ENCODE data around the gene TDRD7. TPM values are rescaled to one million over a fixed set of nuclear protein-coding genes. Genes with fewer than 3 reads are reported as not detected.

The TDRD7 gene
- total and polyA plus RNA-seq, 2 of the 13 experiments (the other 11 are each of a cell fraction or from before 2014, with no cell fraction given) = 9.8 to 15.5 TPM

GRCh38 chr9:97386265-97386633 lies 25.6 kb upstream of the TDRD7 start (continued):
- no peak for TF ChIP-seq MATR3 (CRISPR knock-in tag; IDR thresholded peaks at IDR 0.05)
- TF ChIP-seq ZNF292 (CRISPR knock-in tag; IDR thresholded peaks at IDR 0.05; ENCODE audit: borderline replicate concordance, low read depth) = 0 out of 2 replicates have a peak, but pooled peaks have one; percentile 60
- TF ChIP-seq SALL1 (CRISPR knock-in tag; IDR thresholded peaks at IDR 0.05) = peak; percentile 54
- TF ChIP-seq SMAD1 (CRISPR knock-in tag; IDR thresholded peaks at IDR 0.05; ENCODE audit: borderline replicate concordance, low read depth) = no peak
- no peak for TF ChIP-seq RBFOX2 (IDR thresholded peaks at IDR 0.05; ENCODE audit: low read depth, low read length)
- TF ChIP-seq ZNF367 (CRISPR knock-in tag; IDR thresholded peaks at IDR 0.05; ENCODE audit: borderline replicate concordance) = no peak
- peak; percentile 15; the same call in 1 of the 2 replicates for TF ChIP-seq KAT8 (CRISPR knock-in tag; IDR thresholded peaks at IDR 0.05)
- no peak for TF ChIP-seq REST (IDR thresholded peaks at IDR 0.05; ENCODE audit: borderline replicate concordance in 1 of 2, low read depth in 1 of 2, low read length in 2 of 2)
- TF ChIP-seq, protein P1, sequence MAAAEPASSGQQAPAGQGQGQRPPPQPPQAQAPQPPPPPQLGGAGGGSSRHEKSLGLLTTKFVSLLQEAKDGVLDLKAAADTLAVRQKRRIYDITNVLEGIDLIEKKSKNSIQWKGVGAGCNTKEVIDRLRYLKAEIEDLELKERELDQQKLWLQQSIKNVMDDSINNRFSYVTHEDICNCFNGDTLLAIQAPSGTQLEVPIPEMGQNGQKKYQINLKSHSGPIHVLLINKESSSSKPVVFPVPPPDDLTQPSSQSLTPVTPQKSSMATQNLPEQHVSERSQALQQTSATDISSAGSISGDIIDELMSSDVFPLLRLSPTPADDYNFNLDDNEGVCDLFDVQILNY (CRISPR knock-in tag; conservative IDR thresholded peaks at IDR 0.05) = no peak
- TF ChIP-seq, protein P2, sequence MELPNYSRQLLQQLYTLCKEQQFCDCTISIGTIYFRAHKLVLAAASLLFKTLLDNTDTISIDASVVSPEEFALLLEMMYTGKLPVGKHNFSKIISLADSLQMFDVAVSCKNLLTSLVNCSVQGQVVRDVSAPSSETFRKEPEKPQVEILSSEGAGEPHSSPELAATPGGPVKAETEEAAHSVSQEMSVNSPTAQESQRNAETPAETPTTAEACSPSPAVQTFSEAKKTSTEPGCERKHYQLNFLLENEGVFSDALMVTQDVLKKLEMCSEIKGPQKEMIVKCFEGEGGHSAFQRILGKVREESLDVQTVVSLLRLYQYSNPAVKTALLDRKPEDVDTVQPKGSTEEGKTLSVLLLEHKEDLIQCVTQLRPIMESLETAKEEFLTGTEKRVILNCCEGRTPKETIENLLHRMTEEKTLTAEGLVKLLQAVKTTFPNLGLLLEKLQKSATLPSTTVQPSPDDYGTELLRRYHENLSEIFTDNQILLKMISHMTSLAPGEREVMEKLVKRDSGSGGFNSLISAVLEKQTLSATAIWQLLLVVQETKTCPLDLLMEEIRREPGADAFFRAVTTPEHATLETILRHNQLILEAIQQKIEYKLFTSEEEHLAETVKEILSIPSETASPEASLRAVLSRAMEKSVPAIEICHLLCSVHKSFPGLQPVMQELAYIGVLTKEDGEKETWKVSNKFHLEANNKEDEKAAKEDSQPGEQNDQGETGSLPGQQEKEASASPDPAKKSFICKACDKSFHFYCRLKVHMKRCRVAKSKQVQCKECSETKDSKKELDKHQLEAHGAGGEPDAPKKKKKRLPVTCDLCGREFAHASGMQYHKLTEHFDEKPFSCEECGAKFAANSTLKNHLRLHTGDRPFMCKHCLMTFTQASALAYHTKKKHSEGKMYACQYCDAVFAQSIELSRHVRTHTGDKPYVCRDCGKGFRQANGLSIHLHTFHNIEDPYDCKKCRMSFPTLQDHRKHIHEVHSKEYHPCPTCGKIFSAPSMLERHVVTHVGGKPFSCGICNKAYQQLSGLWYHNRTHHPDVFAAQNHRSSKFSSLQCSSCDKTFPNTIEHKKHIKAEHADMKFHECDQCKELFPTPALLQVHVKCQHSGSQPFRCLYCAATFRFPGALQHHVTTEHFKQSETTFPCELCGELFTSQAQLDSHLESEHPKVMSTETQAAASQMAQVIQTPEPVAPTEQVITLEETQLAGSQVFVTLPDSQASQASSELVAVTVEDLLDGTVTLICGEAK (IDR thresholded peaks at IDR 0.05) = no peak
- TF ChIP-seq, protein P2 (CRISPR knock-in tag; IDR thresholded peaks at IDR 0.05) = peak; percentile 29; the same call in 1 of the 2 replicates
- no peak for TF ChIP-seq NCOA2 (CRISPR knock-in tag; IDR thresholded peaks at IDR 0.05)
- no peak for TF ChIP-seq ZNF644 (CRISPR knock-in tag; IDR thresholded peaks at IDR 0.05; ENCODE audit: low read depth)
- 0 out of 2 replicates have a peak, but pooled peaks have one; percentile 2 for TF ChIP-seq GLI4 (CRISPR knock-in tag; IDR thresholded peaks at IDR 0.05; ENCODE audit: borderline replicate concordance)
- no peak for TF ChIP-seq HNRNPLL (IDR thresholded peaks at IDR 0.05; ENCODE audit: low read depth, low read length, poor library complexity, severe bottlenecking)
- TF ChIP-seq ZNF550 (CRISPR knock-in tag; IDR thresholded peaks at IDR 0.05; ENCODE audit: borderline replicate concordance) = no peak
- TF ChIP-seq ZZZ3 (CRISPR knock-in tag; IDR thresholded peaks at IDR 0.05; ENCODE audit: borderline replicate concordance) = no peak

Measured in HepG2 (cell line).